BLaER1 treated with 17β-estradiol and CSF1 and Interleukin-3, amounts not matched to agents 10 nM and 100 nM (cell line): Measurements from ENCODE around the gene TMEM88.

ENCODE experiments used
- H3K27ac ChIP-seq, 11 experiments: shearing (Covaris generic); formaldehyde crosslinking; 2 replicates each; pipeline ENCODE4 v1.8.1; 2022
- H3K27me3 ChIP-seq, 11 experiments: shearing (Covaris generic); formaldehyde crosslinking; 2 replicates each; pipeline ENCODE4 v1.8.1; 2022
- H3K36me3 ChIP-seq, 11 experiments: shearing (Covaris generic); formaldehyde crosslinking; 2 replicates each; pipeline ENCODE4 v1.8.1; 2022
- H3K4me1 ChIP-seq, 10 experiments: shearing (Covaris generic); formaldehyde crosslinking; 2 replicates each; pipeline ENCODE4 v1.8.1; 2022
- H3K4me2 ChIP-seq, 11 experiments: shearing (Covaris generic); formaldehyde crosslinking; 2 replicates each; pipeline ENCODE4 v1.8.1; 2022
- H3K4me3 ChIP-seq, 10 experiments: shearing (Covaris generic); formaldehyde crosslinking; 2 replicates each; pipeline ENCODE4 v1.8.1; 2022
- H3K9ac ChIP-seq, 11 experiments: shearing (Covaris generic); formaldehyde crosslinking; 2 replicates each; pipeline ENCODE4 v1.8.1; 2022
- H3K9me3 ChIP-seq, 11 experiments: shearing (Covaris generic); formaldehyde crosslinking; replicated peaks in 1 of 11; 2 replicates each; pipeline ENCODE4 v1.8.1; 2022
- H4K20me1 ChIP-seq, 11 experiments: shearing (Covaris generic); formaldehyde crosslinking; 2 replicates each; pipeline ENCODE4 v1.8.1; 2022
- Cebpa-rat ChIP-seq, 11 experiments: shearing (Covaris generic); IDR thresholded peaks; 2 replicates each; pipeline ENCODE4 v1.8.1; 2022

The TMEM88 gene

GRCh38 chr17:7867881-7868329, 13.0 kb downstream of the TMEM88 start:
- Histone ChIP-seq H3K9me3 (no peaks in the 10 kb centered on the region), H3K36me3 (peaks cover 15 to 47% (median 30%) of the 10 kb centered on the region in 11 experiments; a peak in 19 of 22 replicates), H3K27ac (peak overlapping the region in 10 of 11 experiments; percentile 11 to 67 (median 54); a peak in 17 of 22 replicates), H4K20me1 (peaks cover 0 to 2% (median 0%) of the 10 kb centered on the region in 11 experiments; a peak in 2 of 22 replicates), H3K4me3 (peak overlapping the region in 3 of 10 experiments; percentile 7 to 35 (median 26); a peak in 4 of 20 replicates), H3K9ac (peak overlapping the region in 9 of 11 experiments; percentile 6 to 56 (median 42); a peak in 15 of 22 replicates), H3K4me1 (peaks cover 25 to 51% (median 32%) of the 10 kb centered on the region in 10 experiments), H3K27me3 (no peaks in the 10 kb centered on the region), H3K4me2 (peak overlapping the region; percentile 67 to 86 (median 78))
- TF ChIP-seq Cebpa-rat (IDR thresholded peaks at IDR 0.05), result no peak

GRCh38 chr17:7873051-7873450, 18.2 kb downstream of the TMEM88 start:
- Histone ChIP-seq H3K9ac (peak overlapping the region in 1 of 11 experiments; percentile 23; a peak in 1 of 22 replicates), H3K27ac (no peak overlapping the region), H3K4me2 (peak overlapping the region in 1 of 11 experiments; percentile 83; a peak in 1 of 22 replicates), H4K20me1 (no peaks in the 10 kb centered on the region; a peak in 1 of 22 replicates), H3K9me3 (no peaks in the 10 kb centered on the region), H3K4me3 (no peak overlapping the region), H3K36me3 (peaks cover 22 to 61% (median 39%) of the 10 kb centered on the region in 11 experiments), H3K27me3 (no peaks in the 10 kb centered on the region), H3K4me1 (peaks cover 18 to 64% (median 29%) of the 10 kb centered on the region in 10 experiments)
- no peak for TF ChIP-seq Cebpa-rat (IDR thresholded peaks at IDR 0.05)

GRCh38 chr17:7875804-7876370, 21.0 kb downstream of the TMEM88 start:
- peaks cover 24 to 85% (median 45%) of the 10 kb centered on the region in 11 experiments for H3K36me3 ChIP-seq
- TF ChIP-seq Cebpa-rat (IDR thresholded peaks at IDR 0.05), result no peak
- H3K9me3 ChIP-seq, result no peaks in the 10 kb centered on the region
- peak overlapping the region in 5 of 11 experiments; percentile 15 to 70 (median 48); a peak in 9 of 22 replicates for H3K4me2 ChIP-seq
- H3K27ac ChIP-seq, result 0 out of 22 replicates have a peak overlapping the region, but pooled peaks of 1 of the 11 experiments have one; percentile 16
- no peak overlapping the region for H3K9ac ChIP-seq
- no peaks in the 10 kb centered on the region; a peak in 1 of 22 replicates for H4K20me1 ChIP-seq
- peaks cover 13 to 63% (median 22%) of the 10 kb centered on the region in 10 experiments for H3K4me1 ChIP-seq
- H3K27me3 ChIP-seq, result no peaks in the 10 kb centered on the region
- no peak overlapping the region for H3K4me3 ChIP-seq

- no peak overlapping the region for H3K4me2 ChIP-seq
- TF ChIP-seq Cebpa-rat (IDR thresholded peaks at IDR 0.05), result no peak
- H3K27ac ChIP-seq, result no peak overlapping the region
- no peaks in the 10 kb centered on the region; a peak in 1 of 22 replicates for H4K20me1 ChIP-seq
- no peak overlapping the region for H3K4me3 ChIP-seq
- H3K4me1 ChIP-seq, result peaks cover 36 to 83% (median 43%) of the 10 kb centered on the region in 10 experiments
- no peak overlapping the region for H3K9ac ChIP-seq
- H3K9me3 ChIP-seq, result no peaks in the 10 kb centered on the region
- no peaks in the 10 kb centered on the region for H3K27me3 ChIP-seq
- H3K36me3 ChIP-seq, result peaks cover 15 to 73% (median 27%) of the 10 kb centered on the region in 11 experiments; a peak in 20 of 22 replicates
These were observed 23.4 kb downstream of the TMEM88 start for GRCh38 chr17:7878234-7878633.

GRCh38 chr17:7880076-7880868, 25.4 kb downstream of the TMEM88 start:
- Histone ChIP-seq H3K27ac (peak overlapping the region in 8 of 11 experiments; percentile 28 to 98 (median 68); a peak in 18 of 22 replicates), H3K4me1 (peaks cover 46 to 72% (median 50%) of the 10 kb centered on the region in 10 experiments), H4K20me1 (no peaks in the 10 kb centered on the region), H3K36me3 (peaks cover 7 to 53% (median 17%) of the 10 kb centered on the region in 11 experiments; a peak in 16 of 22 replicates), H3K27me3 (no peaks in the 10 kb centered on the region), H3K9ac (peak overlapping the region; percentile 5 to 62 (median 51); a peak in 16 of 22 replicates), H3K4me3 (peak overlapping the region in 3 of 10 experiments; percentile 7 to 34 (median 34); a peak in 5 of 20 replicates), H3K4me2 (peak overlapping the region; percentile 63 to 95 (median 83); a peak in 21 of 22 replicates), H3K9me3 (no peaks in the 10 kb centered on the region)
- no peak for TF ChIP-seq Cebpa-rat (IDR thresholded peaks at IDR 0.05)

GRCh38 chr17:7881276-7882054, 26.6 kb downstream of the TMEM88 start:
- no peaks in the 10 kb centered on the region for H3K9me3 ChIP-seq
- peak overlapping the region in 4 of 10 experiments; percentile 2 to 34 (median 28); a peak in 6 of 20 replicates for H3K4me3 ChIP-seq
- H3K36me3 ChIP-seq, result peaks cover 0 to 41% (median 12%) of the 10 kb centered on the region in 11 experiments; a peak in 14 of 22 replicates
- peak overlapping the region; percentile 10 to 62 (median 41); a peak in 16 of 22 replicates for H3K9ac ChIP-seq
- peak overlapping the region; percentile 63 to 95 (median 83) for H3K4me2 ChIP-seq
- H3K27ac ChIP-seq, result peak overlapping the region in 10 of 11 experiments; percentile 3 to 98 (median 63); a peak in 17 of 22 replicates
- TF ChIP-seq Cebpa-rat (IDR thresholded peaks at IDR 0.05), result no peak
- H3K27me3 ChIP-seq, result no peaks in the 10 kb centered on the region
- no peaks in the 10 kb centered on the region; a peak in 1 of 22 replicates for H4K20me1 ChIP-seq
- peaks cover 46 to 63% (median 48%) of the 10 kb centered on the region in 10 experiments for H3K4me1 ChIP-seq

- Histone ChIP-seq H4K20me1 (no peaks in the 10 kb centered on the region; a peak in 1 of 22 replicates), H3K4me3 (peak overlapping the region in 4 of 10 experiments; percentile 2 to 34 (median 28); a peak in 3 of 20 replicates), H3K36me3 (peaks cover 0 to 37% (median 12%) of the 10 kb centered on the region in 11 experiments; a peak in 14 of 22 replicates), H3K4me1 (peaks cover 45 to 57% (median 50%) of the 10 kb centered on the region in 10 experiments), H3K9ac (peak overlapping the region in 9 of 11 experiments; percentile 11 to 62 (median 43); a peak in 12 of 22 replicates), H3K27me3 (no peaks in the 10 kb centered on the region), H3K27ac (peak overlapping the region in 9 of 11 experiments; percentile 4 to 98 (median 68); a peak in 13 of 22 replicates), H3K9me3 (no peaks in the 10 kb centered on the region), H3K4me2 (peak overlapping the region; percentile 63 to 95 (median 83))
- TF ChIP-seq Cebpa-rat (IDR thresholded peaks at IDR 0.05), result no peak
These were observed 27.2 kb downstream of the TMEM88 start for GRCh38 chr17:7882068-7882467.

- H3K9me3 ChIP-seq, result no peaks in the 10 kb centered on the region
- H3K27me3 ChIP-seq, result no peaks in the 10 kb centered on the region
- peak overlapping the region in 3 of 11 experiments; percentile 4 to 92 (median 80); a peak in 2 of 22 replicates for H3K9ac ChIP-seq
- H4K20me1 ChIP-seq, result peaks cover 0 to under 1% (median 0%) of the 10 kb centered on the region in 11 experiments; a peak in 3 of 22 replicates
- no peak overlapping the region for H3K4me3 ChIP-seq
- no peak for TF ChIP-seq Cebpa-rat (IDR thresholded peaks at IDR 0.05)
- peaks cover 45 to 53% (median 49%) of the 10 kb centered on the region in 10 experiments for H3K4me1 ChIP-seq
- peak overlapping the region; percentile 63 to 95 (median 83) for H3K4me2 ChIP-seq
- H3K36me3 ChIP-seq, result peaks cover 0 to 32% (median 9%) of the 10 kb centered on the region in 11 experiments; a peak in 14 of 22 replicates
- peak overlapping the region in 8 of 11 experiments; percentile 82 to 98 (median 92); a peak in 8 of 22 replicates for H3K27ac ChIP-seq
These were observed 27.8 kb downstream of the TMEM88 start for GRCh38 chr17:7882629-7883028.
